DND-41 (cell line): ENCODE data around the gene CFLAR.

Experiments used
- CTCF ChIP-seq: IDR thresholded peaks from 2 replicates; pipeline ENCODE4 v1.5.1; 2012; ENCODE audit warnings: borderline replicate concordance, low read length, moderate library complexity, mild to moderate bottlenecking; ENCODE audit not compliant: poor library complexity, severe bottlenecking; ENCODE audit errors: extremely low read depth
- EZH2 ChIP-seq: IDR thresholded peaks from 3 replicates; pipeline ENCODE4 v1.6.1; 2012; ENCODE audit warnings: borderline replicate concordance, low read depth, mild to moderate bottlenecking, moderate library complexity, low read length, inconsistent platforms; ENCODE audit not compliant: severe bottlenecking

- TF ChIP-seq CTCF (no peak), EZH2 (no peak)
These were observed 104.2 kb downstream of the CFLAR start for GRCh38 chr2:201220102-201220570.
